Mucosa of descending colon (tissue), 3 donors: ENCODE results near the gene CRISP3. TPM values are rescaled to one million over a fixed set of nuclear protein-coding genes. Genes with fewer than 3 reads are reported as not detected.

Experiments
- ATAC-seq: fragments of 200-7000 bp; cut with Tn5 transposase; one replicate; pipeline ENCODE4 v1.9.1; 2020; ENCODE audit warnings: mild to moderate bottlenecking, moderate library complexity
- DNase-seq, 3 donors: peaks; one replicate each; pipeline ENCODE4 v3.0.0-alpha.2; 2020
- H3K36me3 ChIP-seq: fragments of 200-600 bp; one replicate; pipeline ENCODE4 v1.8.0; 2021; ENCODE audit warnings: low read depth, mild to moderate bottlenecking
- H3K4me1 ChIP-seq: fragments of 200-600 bp; one replicate; pipeline ENCODE4 v1.8.0; 2021; ENCODE audit warnings: low read depth, mild to moderate bottlenecking
- H3K4me3 ChIP-seq: fragments of 200-600 bp; one replicate; pipeline ENCODE4 v1.8.0; 2021; ENCODE audit warnings: mild to moderate bottlenecking
- H3K9me3 ChIP-seq: fragments of 200-600 bp; one replicate; pipeline ENCODE4 v1.8.0; 2021; ENCODE audit warnings: mild to moderate bottlenecking
- CTCF ChIP-seq: fragments of 200-600 bp; IDR thresholded peaks from one replicate; pipeline ENCODE4 v1.8.0; 2022; ENCODE audit warnings: antibody characterized with exemption, mild to moderate bottlenecking
- intact Hi-C, 2 donors: fragments of 100-400 bp; cut with DNase I in 1 of 2; cut with micrococcal nuclease in 1 of 2; formaldehyde crosslinking; loops; one replicate each; pipeline versions ENCODE4 v1.11.0 to v1.11.1; 2022; cut with DNase I, micrococcal nuclease
- long read RNA-seq, 2 donors: library from polyadenylated mRNA; unstranded; transcript quantifications; one replicate each; pipeline ENCODE4 v2.0.0, GENCODE V29; 2019 to 2021
- total RNA-seq, 3 donors: library from RNA; stranded (reverse); fragmentation: NEBNext Ultra II Directional in 2 of 3; extraction: Animal tissue kit (Norgen Biotek cat#: 25700) in 2 of 3; gene quantifications; one replicate each; pipeline versions ENCODE4 v1.2.1 to v1.2.4, GENCODE V29; 2021 to 2023
- donor health status: DM: no; HTN: no; CAD: no; lungs with moderate emphysema.
- donor health status: DM: no; HTN: no; CAD: no.
- donor health status: DM: no; HTN: yes; CAD: no.

CRISP3 gene
- total RNA-seq, result not detected
- long read RNA-seq, donor 1, result 0 reads
- long read RNA-seq, donor 2, result 0 reads

GRCh38 chr6:49744259-49744658 is at the start of gene CRISP3:
TSS of gene CRISP3 (minus strand) at chr6:49744388. CDS start at chr6:49744367, 21 bp downstream.
- no peak for DNase-seq
- Histone ChIP-seq H3K36me3 (no peaks in the 10 kb centered on the region), H3K9me3 (no peaks in the 10 kb centered on the region), H3K4me3 (no peak within 1 kb of the TSS), H3K4me1 (no peaks in the 10 kb centered on the region)
- no peak for TF ChIP-seq CTCF
- intact Hi-C loops, result no loop called here
- ATAC-seq, result no peak

- ATAC-seq (no peak), DNase-seq (no peak)
- Histone ChIP-seq H3K4me3 (no peak overlapping the region), H3K9me3 (no peaks in the 10 kb centered on the region), H3K36me3 (no peaks in the 10 kb centered on the region), H3K4me1 (no peaks in the 10 kb centered on the region)
- TF ChIP-seq CTCF, result no peak
- intact Hi-C loops, result no loop called here
Observed at GRCh38 chr6:49790341-49790740, 46.2 kb upstream of the CRISP3 start.

- no peak within 1 kb of the TSS for H3K4me3 ChIP-seq
- H3K9me3 ChIP-seq, result no peaks in the 10 kb centered on the region
- H3K36me3 ChIP-seq, result no peaks in the 10 kb centered on the region
- no peaks in the 10 kb centered on the region for H3K4me1 ChIP-seq
- intact Hi-C loops, result no loop called here
- DNase-seq (no peak), ATAC-seq (no peak)
- TF ChIP-seq CTCF, result no peak
Observed at GRCh38 chr6:49787176-49787575, 43.0 kb upstream of the CRISP3 start, which contains the start of gene PGK2. TSS of gene PGK2 (minus strand) at chr6:49787285. CDS start at chr6:49787187, 98 bp downstream.

GRCh38 chr6:49784272-49784671 is 40.1 kb upstream of the CRISP3 start:
- DNase-seq, result no peak
- no peak for ATAC-seq
- intact Hi-C loops, result no loop called here
- H3K4me3 ChIP-seq, result no peak overlapping the region
- no peaks in the 10 kb centered on the region for H3K36me3 ChIP-seq
- no peaks in the 10 kb centered on the region for H3K4me1 ChIP-seq
- no peaks in the 10 kb centered on the region for H3K9me3 ChIP-seq
- TF ChIP-seq CTCF, result no peak

GRCh38 chr6:49782725-49783124 is 38.5 kb upstream of the CRISP3 start:
- DNase-seq (no peak), ATAC-seq (no peak)
- Histone ChIP-seq H3K4me3 (no peak overlapping the region), H3K4me1 (no peaks in the 10 kb centered on the region), H3K36me3 (no peaks in the 10 kb centered on the region), H3K9me3 (no peaks in the 10 kb centered on the region)
- intact Hi-C loops, result no loop called here
- TF ChIP-seq CTCF, result no peak

- Histone ChIP-seq H3K9me3 (no peaks in the 10 kb centered on the region), H3K4me1 (no peaks in the 10 kb centered on the region), H3K36me3 (no peaks in the 10 kb centered on the region), H3K4me3 (no peak overlapping the region)
- intact Hi-C loops, result no loop called here
- DNase-seq (no peak), ATAC-seq (no peak)
- no peak for TF ChIP-seq CTCF
Observed at GRCh38 chr6:49782293-49782692, 38.1 kb upstream of the CRISP3 start.
